GM12878 (cell line): ENCODE results near the gene MFGE8. TPM values are rescaled to one million over a fixed set of nuclear protein-coding genes. Genes with fewer than 3 reads are reported as not detected.

ENCODE experiments used
- ATAC-seq: fragments of 200-7000 bp; cut with Tn5 transposase; 3 replicates; pipeline ENCODE4 v1.9.1; 2020; ENCODE audit warnings: mild to moderate bottlenecking, moderate library complexity
- BruUV-seq: library from RNA; stranded (reverse); fragments of 400-500 nt; replicated peaks from 2 replicates; lab custom pipeline; 2021; lab: Mats Ljungman, UMichigan
- CTCF ChIA-PET: fragments of 300-600 bp; sonication (Branson Sonifier 250); formaldehyde crosslinking; extraction: SDS; loops from one replicate; lab custom pipeline; 2021; ENCODE audit warnings: inconsistent platforms; lab: Yijun Ruan, JAX
- POLR2A ChIA-PET: fragments of 350-600 bp; formaldehyde crosslinking; extraction: SDS; loops from one replicate; lab custom pipeline; 2021; ENCODE audit warnings: inconsistent platforms; lab: Charles Lee
- RAD21 ChIA-PET: fragments of 300-600 bp; sonication (Branson Sonifier 250); formaldehyde crosslinking; loops from one replicate; lab custom pipeline; 2023; ENCODE audit warnings: antibody characterized with exemption; ENCODE audit not compliant: unreplicated experiment; lab: Charles Lee
- SMC1A ChIA-PET: fragments of 300-600 bp; sonication (Branson Sonifier 250); formaldehyde crosslinking; loops from one replicate; lab custom pipeline; 2023; ENCODE audit not compliant: unreplicated experiment, uncharacterized antibody; lab: Charles Lee
- DNase-seq: peaks from one replicate; pipeline ENCODE4 v3.0.0-alpha.2; 2011; ENCODE audit warnings: low read depth, low spot score
- FAIRE-seq: peaks from 3 replicates; lab custom pipeline; 2011; peaks lifted over from hg19 to GRCh38; lab: Jason Lieb, UNC
- H2AFZ ChIP-seq: 2 replicates; pipeline ENCODE4 v1.6.0; 2011; ENCODE audit warnings: low read depth, low read length, control low read depth; ENCODE audit not compliant: control insufficient read depth
- H3K27ac ChIP-seq: 2 replicates; pipeline ENCODE4 v1.5.1; 2011; ENCODE audit warnings: control low read depth; ENCODE audit not compliant: control insufficient read depth, insufficient read depth
- H3K27me3 ChIP-seq, 2 experiments: replicated peaks in 1 of 2; 2 replicates each; pipeline versions ENCODE4 v1.6.0 to v1.6.1; 2011; ENCODE audit warnings: low read length in 1 of 2; ENCODE audit not compliant: control insufficient read depth in 2 of 2, insufficient read depth in 2 of 2
- H3K36me3 ChIP-seq, 2 experiments: 2 replicates each; pipeline ENCODE4 v1.5.1; 2011; ENCODE audit warnings: low read length in 1 of 2; ENCODE audit not compliant: control insufficient read depth in 2 of 2, insufficient read depth in 2 of 2
- H3K4me1 ChIP-seq: 2 replicates; pipeline ENCODE4 v1.6.1; 2011; ENCODE audit warnings: mild to moderate bottlenecking, low read length, moderate library complexity, mixed read lengths; ENCODE audit not compliant: control insufficient read depth, insufficient read depth
- H3K4me2 ChIP-seq: 2 replicates; pipeline ENCODE4 v1.6.0; 2011; ENCODE audit warnings: control low read depth; ENCODE audit not compliant: control insufficient read depth, insufficient read depth
- H3K4me3 ChIP-seq: fragments of 200-600 bp; sonication (generic); 2 replicates; pipeline ENCODE4 v1.5.1; 2016
- H3K79me2 ChIP-seq: 2 replicates; pipeline ENCODE4 v1.6.0; 2011; ENCODE audit warnings: low read length; ENCODE audit not compliant: control insufficient read depth, insufficient read depth
- H3K9ac ChIP-seq: 2 replicates; pipeline ENCODE4 v1.8.0; 2011; ENCODE audit warnings: low read length, control low read depth, mixed read lengths; ENCODE audit not compliant: control insufficient read depth, insufficient read depth
- H3K9me3 ChIP-seq: replicated peaks from 3 replicates; pipeline ENCODE4 v1.5.1; 2011; ENCODE audit warnings: mild to moderate bottlenecking, low read length; ENCODE audit not compliant: control insufficient read depth, insufficient read depth
- H4K20me1 ChIP-seq: 2 replicates; pipeline ENCODE4 v1.6.0; 2011; ENCODE audit not compliant: control insufficient read depth, insufficient read depth
- CREM ChIP-seq: IDR thresholded peaks from 2 replicates; pipeline ENCODE4 v1.6.1; 2014; ENCODE audit warnings: antibody characterized with exemption, low read depth
- E2F8 ChIP-seq: fragments of 450-650 bp; IDR thresholded peaks from 2 replicates; pipeline ENCODE4 v1.6.1; 2018; ENCODE audit warnings: mild to moderate bottlenecking, low read depth, moderate library complexity; ENCODE audit not compliant: partially characterized antibody
- ETV6 ChIP-seq, 2 experiments: fragments of 450-650 bp in 1 of 2; IDR thresholded peaks in 1 of 2; conservative IDR thresholded peaks in 1 of 2; 2 replicates each; pipeline ENCODE4 v1.6.1; 2014; ENCODE audit warnings: antibody characterized with exemption in 1 of 2, borderline replicate concordance in 1 of 2, low read depth in 1 of 2, mild to moderate bottlenecking in 1 of 2, moderate library complexity in 1 of 2
- EZH2 ChIP-seq: IDR thresholded peaks from 2 replicates; pipeline ENCODE4 v1.6.1; 2012; ENCODE audit warnings: low read depth, mild to moderate bottlenecking, control low read depth, inconsistent platforms, low read length, borderline replicate concordance; ENCODE audit not compliant: control insufficient read depth
- MEF2B ChIP-seq: fragments of 450-650 bp; IDR thresholded peaks from 2 replicates; pipeline ENCODE4 v1.6.1; 2018; ENCODE audit warnings: mild to moderate bottlenecking, moderate library complexity; ENCODE audit not compliant: partially characterized antibody, poor library complexity, severe bottlenecking
- RELA ChIP-seq: fragments of 450-650 bp; IDR thresholded peaks from 2 replicates; pipeline ENCODE4 v1.8.0; 2014; ENCODE audit warnings: borderline replicate concordance; ENCODE audit not compliant: partially characterized antibody
- SREBF2 ChIP-seq: IDR thresholded peaks from 2 replicates; pipeline ENCODE4 v1.6.1; 2012; ENCODE audit warnings: mild to moderate bottlenecking, low read length
- STAT3 ChIP-seq: IDR thresholded peaks from 2 replicates; pipeline ENCODE4 v1.6.1; 2011; ENCODE audit warnings: low read depth, low read length, improper control_type of control experiment
- SUZ12 ChIP-seq: fragments of 200-600 bp; sonication (generic); IDR thresholded peaks from one replicate; pipeline ENCODE4 v1.6.1; 2018; ENCODE audit warnings: antibody characterized with exemption, mild to moderate bottlenecking; ENCODE audit not compliant: unreplicated experiment
- ZNF592 ChIP-seq: fragments of 450-650 bp; IDR thresholded peaks from 2 replicates; pipeline ENCODE4 v1.6.1; 2017; ENCODE audit warnings: mild to moderate bottlenecking, moderate library complexity
- in situ Hi-C: fragments of 300-500 bp; cut with MboI; formaldehyde crosslinking; loops from 9 replicates; pipeline ENCODE4 v1.14.3; 2018; ENCODE audit warnings: mixed read lengths
- intact Hi-C: fragments of 100-400 bp; cut with micrococcal nuclease; formaldehyde crosslinking; loops from one replicate; pipeline ENCODE4 v1.14.2; 2022; ENCODE audit not compliant: unreplicated experiment
- polyA plus RNA-seq, 11 experiments: library from polyadenylated mRNA; depleted of rRNA in 4 of 11; unstranded in 6 of 11; stranded (reverse) in 5 of 11; fragments of >200 nt; fragmentation: Nextera tagmentation in 4 of 11; fragmentation: Illumina TruSeq in 1 of 11; extraction: Ambion mirVana in 4 of 11; extraction: Trizol in 1 of 11; gene quantifications; 1 replicate in 1 of 11; 2 replicates in 10 of 11; pipeline versions ENCODE4 v1.2.1 to v1.2.3, GENCODE V29; 2011 to 2016; ENCODE audit warnings: inconsistent platforms in 2 of 11, missing spikeins in 2 of 11, low read depth in 1 of 11
- total RNA-seq, 4 experiments: library from RNA; depleted of rRNA in 3 of 4; stranded (reverse); fragments of >200 nt in 3 of 4; fragmentation: Illumina TruSeq in 1 of 4; extraction: Trizol in 1 of 4; gene quantifications; 2 replicates each; pipeline versions ENCODE4 v1.2.1 to v1.2.3, GENCODE V29; 2013 to 2021
- TF ChIP-seq, protein P1 (sequence below): fragments of 450-650 bp; IDR thresholded peaks from 2 replicates; pipeline ENCODE4 v1.6.1; 2018; ENCODE audit warnings: borderline replicate concordance, mild to moderate bottlenecking; ENCODE audit not compliant: partially characterized antibody

MFGE8 gene
- total and polyA plus RNA-seq, 10 of the 15 experiments (the other 5 are each of a cell fraction or from before 2014, with no cell fraction given), result 0.81 to 5.9 (median 1.0) TPM; not detected in 2

GRCh38 chr15:88858934-88859333 is 54.2 kb downstream of the MFGE8 start (continued):
- no peak for TF ChIP-seq ETV6 (conservative IDR thresholded peaks at IDR 0.05 in 1 of 2, IDR thresholded peaks at IDR 0.05 in 1 of 2; ENCODE audit: borderline replicate concordance in 1 of 2, low read depth in 1 of 2)
- no peak for TF ChIP-seq RELA
- TF ChIP-seq, all 136 proteins: peak for 0

DNA sequence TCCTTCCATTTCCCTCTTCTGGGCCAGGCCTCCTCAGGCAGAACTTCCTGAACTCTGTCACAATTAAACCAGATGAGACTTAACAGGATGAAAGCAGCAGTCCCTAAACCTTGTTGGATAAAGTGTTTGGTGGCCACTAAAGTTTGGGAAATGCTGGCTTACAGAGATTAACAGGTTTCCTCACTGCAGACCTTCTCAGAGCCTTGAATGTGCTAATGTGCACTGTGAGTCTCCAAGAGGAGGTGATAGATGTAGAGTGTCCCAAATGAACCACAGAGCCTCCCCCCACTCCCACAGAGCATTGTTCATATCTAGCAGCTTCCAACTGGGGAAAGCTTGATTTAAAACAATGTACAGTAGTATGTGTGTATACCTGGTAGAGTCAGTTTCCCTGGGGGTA is 60.7 kb downstream of the MFGE8 start:
- H3K27ac ChIP-seq, result no peak overlapping the region
- H3K79me2 ChIP-seq, result no peaks in the 10 kb centered on the region
- no peaks in the 10 kb centered on the region for H4K20me1 ChIP-seq
- H3K9me3 ChIP-seq, result no peaks in the 10 kb centered on the region; the same call in 2 of the 3 replicates
- no peak overlapping the region for H3K4me3 ChIP-seq
- DNase-seq, result no peak
- ChIA-PET SMC1A (no interaction called here), POLR2A (no interaction called here), RAD21 (no interaction called here), CTCF (no interaction called here)
- ATAC-seq, result no peak
- no peaks in the 10 kb centered on the region for H3K4me1 ChIP-seq
- no TSS peak for BruUV-seq
- in situ Hi-C loops (no loop called here), intact Hi-C loops (no loop called here)
- no peak overlapping the region for H3K4me2 ChIP-seq
- FAIRE-seq, result no peak
- H3K9ac ChIP-seq, result no peak overlapping the region
- H2AFZ ChIP-seq, result no peak overlapping the region
- no peaks in the 10 kb centered on the region for H3K36me3 ChIP-seq
- no peaks in the 10 kb centered on the region for H3K27me3 ChIP-seq
- no peak for TF ChIP-seq E2F8
- TF ChIP-seq STAT3, result no peak
- TF ChIP-seq SREBF2, result no peak
- TF ChIP-seq SUZ12, result no peak
- TF ChIP-seq, protein P1, sequence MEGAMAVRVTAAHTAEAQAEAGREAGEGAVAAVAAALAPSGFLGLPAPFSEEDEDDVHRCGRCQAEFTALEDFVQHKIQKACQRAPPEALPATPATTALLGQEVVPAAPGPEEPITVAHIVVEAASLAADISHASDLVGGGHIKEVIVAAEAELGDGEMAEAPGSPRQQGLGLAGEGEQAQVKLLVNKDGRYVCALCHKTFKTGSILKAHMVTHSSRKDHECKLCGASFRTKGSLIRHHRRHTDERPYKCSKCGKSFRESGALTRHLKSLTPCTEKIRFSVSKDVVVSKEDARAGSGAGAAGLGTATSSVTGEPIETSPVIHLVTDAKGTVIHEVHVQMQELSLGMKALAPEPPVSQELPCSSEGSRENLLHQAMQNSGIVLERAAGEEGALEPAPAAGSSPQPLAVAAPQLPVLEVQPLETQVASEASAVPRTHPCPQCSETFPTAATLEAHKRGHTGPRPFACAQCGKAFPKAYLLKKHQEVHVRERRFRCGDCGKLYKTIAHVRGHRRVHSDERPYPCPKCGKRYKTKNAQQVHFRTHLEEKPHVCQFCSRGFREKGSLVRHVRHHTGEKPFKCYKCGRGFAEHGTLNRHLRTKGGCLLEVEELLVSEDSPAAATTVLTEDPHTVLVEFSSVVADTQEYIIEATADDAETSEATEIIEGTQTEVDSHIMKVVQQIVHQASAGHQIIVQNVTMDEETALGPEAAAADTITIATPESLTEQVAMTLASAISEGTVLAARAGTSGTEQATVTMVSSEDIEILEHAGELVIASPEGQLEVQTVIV, result no peak
- TF ChIP-seq EZH2, result no peak
- TF ChIP-seq MEF2B, result no peak
- TF ChIP-seq CREM, result no peak
- TF ChIP-seq ZNF592, result no peak
